MM.1S (cell line): ENCODE measurements around the gene ADARB1.

Experiments used
- DNase-seq: peaks from one replicate; pipeline ENCODE4 v3.0.0-alpha.2; 2015
- H2AFZ ChIP-seq: fragments of 300-600 bp; sonication (generic); 2 replicates; pipeline ENCODE4 v1.6.0; 2016; ENCODE audit warnings: antibody characterized with exemption, low read length
- H3F3A ChIP-seq: fragments of 300-600 bp; sonication (generic); 2 replicates; pipeline ENCODE4 v1.6.1; 2016; ENCODE audit warnings: mild to moderate bottlenecking, antibody characterized with exemption, low read length, moderate library complexity, mixed read lengths; ENCODE audit not compliant: insufficient read depth
- H3K27ac ChIP-seq: fragments of 300-600 bp; sonication (generic); 2 replicates; pipeline ENCODE4 v1.5.1; 2016; ENCODE audit warnings: mild to moderate bottlenecking, low read length
- H3K27me3 ChIP-seq: fragments of 300-600 bp; sonication (generic); replicated peaks from 2 replicates; pipeline ENCODE4 v1.6.0; 2016; ENCODE audit warnings: low read length; ENCODE audit not compliant: insufficient read depth
- H3K36me3 ChIP-seq: fragments of 300-600 bp; sonication (generic); replicated peaks from 2 replicates; pipeline ENCODE4 v1.6.1; 2016; ENCODE audit warnings: mild to moderate bottlenecking, low read length, mixed read lengths; ENCODE audit not compliant: insufficient read depth
- H3K4me1 ChIP-seq: fragments of 300-600 bp; sonication (generic); 2 replicates; pipeline ENCODE4 v1.6.1; 2016; ENCODE audit warnings: low read length, mixed read lengths
- H3K4me2 ChIP-seq: fragments of 300-600 bp; sonication (generic); 2 replicates; pipeline ENCODE4 v1.6.0; 2016; ENCODE audit warnings: low read depth, low read length
- H3K4me3 ChIP-seq: fragments of 300-600 bp; sonication (generic); 2 replicates; pipeline ENCODE4 v1.5.1; 2016; ENCODE audit warnings: low read length, mixed read lengths
- H3K79me2 ChIP-seq: fragments of 300-600 bp; sonication (generic); 2 replicates; pipeline ENCODE4 v1.6.1; 2016; ENCODE audit warnings: mixed run types, low read length, mixed read lengths
- H3K9ac ChIP-seq: fragments of 300-600 bp; sonication (generic); 2 replicates; pipeline ENCODE4 v1.6.1; 2016; ENCODE audit warnings: low read length, mixed read lengths
- H3K9me2 ChIP-seq: fragments of 300-600 bp; sonication (generic); replicated peaks from 2 replicates; pipeline ENCODE4 v1.6.1; 2016; ENCODE audit warnings: mild to moderate bottlenecking, low read length, mixed read lengths; ENCODE audit not compliant: insufficient read depth
- H3K9me3 ChIP-seq: fragments of 300-600 bp; sonication (generic); replicated peaks from 2 replicates; pipeline ENCODE4 v1.6.1; 2016; ENCODE audit warnings: mild to moderate bottlenecking, low read length, mixed read lengths; ENCODE audit not compliant: insufficient read depth
- H4K20me1 ChIP-seq: fragments of 300-600 bp; sonication (generic); 2 replicates; pipeline ENCODE4 v1.6.1; 2016; ENCODE audit warnings: mild to moderate bottlenecking, low read length, moderate library complexity, mixed read lengths; ENCODE audit not compliant: insufficient read depth
- CTCF ChIP-seq: fragments of 300-600 bp; sonication (generic); IDR thresholded peaks from 2 replicates; pipeline ENCODE4 v1.5.1; 2016; ENCODE audit warnings: antibody characterized with exemption, low read length, mixed read lengths
- EZH2 ChIP-seq: fragments of 300-600 bp; sonication (generic); optimal IDR thresholded peaks from 2 replicates; pipeline ENCODE3; 2017; ENCODE audit warnings: low read depth, mild to moderate bottlenecking, antibody characterized with exemption, low read length, mixed read lengths
- EZH2phosphoT487 ChIP-seq: fragments of 300-600 bp; sonication (generic); IDR thresholded peaks from 2 replicates; pipeline ENCODE4 v1.6.1; 2018; ENCODE audit warnings: antibody characterized with exemption, low read length

ADARB1 gene

DNA sequence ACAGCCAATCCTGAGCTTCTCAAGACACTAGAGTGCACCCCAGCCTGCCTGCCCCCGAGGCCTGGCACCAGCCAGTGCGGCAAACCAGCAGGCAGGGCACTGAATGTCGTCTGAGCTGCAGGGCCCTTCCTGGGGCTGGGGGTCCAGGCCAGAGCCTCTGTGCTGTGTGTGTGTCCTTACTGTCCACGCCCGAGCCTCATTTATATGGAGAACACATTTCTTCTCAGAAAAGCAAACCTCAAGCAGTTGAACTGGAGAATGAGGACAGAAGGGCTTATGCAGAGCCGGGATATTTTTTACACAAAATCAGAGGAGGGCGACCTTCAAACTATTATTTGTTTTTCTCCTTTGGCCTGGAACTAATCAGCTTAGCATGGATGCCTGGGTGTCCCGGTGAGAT, 160.6 kb downstream of the ADARB1 start:
- H3F3A ChIP-seq: no peaks in the 10 kb centered on the region
- H3K27ac ChIP-seq: no peak overlapping the region

GRCh38 chr21:45235488-45235887, 161.1 kb downstream of the ADARB1 start:
- Histone ChIP-seq H3K27ac (no peak overlapping the region), H4K20me1 (no peaks in the 10 kb centered on the region), H3K9ac (no peak overlapping the region), H3K4me1 (no peaks in the 10 kb centered on the region), H2AFZ (no peak overlapping the region), H3K4me2 (no peak overlapping the region), H3K9me2 (no peaks in the 10 kb centered on the region), H3K27me3 (peaks cover 95% of the 10 kb centered on the region), H3K4me3 (no peak overlapping the region), H3F3A (no peaks in the 10 kb centered on the region), H3K36me3 (no peaks in the 10 kb centered on the region), H3K9me3 (no peaks in the 10 kb centered on the region), H3K79me2 (no peaks in the 10 kb centered on the region)
- TF ChIP-seq EZH2: no peak
- TF ChIP-seq EZH2phosphoT487: no peak
- no peak for TF ChIP-seq CTCF
- no peak for DNase-seq

More for the DNA sequence above, 160.6 kb downstream of the ADARB1 start:
- TF ChIP-seq CTCF (no peak), EZH2phosphoT487 (no peak), EZH2 (peak; percentile 88)
- Histone ChIP-seq H3K4me3 (no peak overlapping the region), H3K36me3 (no peaks in the 10 kb centered on the region), H3K4me1 (no peaks in the 10 kb centered on the region), H3K9me2 (no peaks in the 10 kb centered on the region), H3K79me2 (no peaks in the 10 kb centered on the region), H2AFZ (no peak overlapping the region), H4K20me1 (no peaks in the 10 kb centered on the region), H3K27me3 (peaks cover 95% of the 10 kb centered on the region), H3K9ac (no peak overlapping the region), H3K9me3 (no peaks in the 10 kb centered on the region), H3K4me2 (no peak overlapping the region)
- no peak for DNase-seq

DNA sequence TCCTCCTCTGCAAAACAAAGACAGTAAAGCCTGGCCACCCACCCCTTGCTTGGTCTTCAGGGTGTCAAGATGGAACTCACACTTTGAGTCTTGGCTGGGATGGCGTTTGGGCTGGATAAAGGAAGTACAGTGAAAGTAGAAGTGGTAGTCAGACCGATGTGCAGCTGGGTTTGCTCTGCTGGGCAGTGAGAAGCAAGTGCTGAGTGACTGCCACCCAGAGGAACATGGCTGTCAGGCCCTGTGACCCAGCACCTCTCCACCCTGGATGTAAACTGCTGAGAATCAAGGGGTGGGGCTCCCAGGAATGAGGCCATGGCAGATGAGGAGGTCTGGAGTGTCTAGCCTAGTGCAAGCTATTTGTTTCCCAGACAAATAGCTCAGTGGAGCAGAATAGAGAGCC, 162.1 kb downstream of the ADARB1 start:
- DNase-seq: no peak

More for the DNA sequence above, 162.1 kb downstream of the ADARB1 start:
- H4K20me1 ChIP-seq: no peaks in the 10 kb centered on the region
- no peak overlapping the region for H3K27ac ChIP-seq
- no peaks in the 10 kb centered on the region for H3K9me3 ChIP-seq
- H3F3A ChIP-seq: no peaks in the 10 kb centered on the region
- H2AFZ ChIP-seq: no peak overlapping the region
- H3K4me3 ChIP-seq: no peak overlapping the region
- no peaks in the 10 kb centered on the region for H3K36me3 ChIP-seq
- H3K4me2 ChIP-seq: no peak overlapping the region
- no peaks in the 10 kb centered on the region for H3K9me2 ChIP-seq
- H3K79me2 ChIP-seq: no peaks in the 10 kb centered on the region
- H3K4me1 ChIP-seq: no peaks in the 10 kb centered on the region
- peaks cover 100% of the 10 kb centered on the region for H3K27me3 ChIP-seq
- TF ChIP-seq CTCF (no peak), EZH2phosphoT487 (no peak), EZH2 (no peak)
- H3K9ac ChIP-seq: no peak overlapping the region
